ENCODE measurements around the gene CAMTA1.

The CAMTA1 gene

GRCh38 chr1:7467476-7468175 is 682.4 kb downstream of the CAMTA1 start:
- no peak overlapping the region for H3K9ac ChIP-seq (ENCODE audit: low read depth, low read length)
- no peaks in the 10 kb centered on the region for H3K27me3 ChIP-seq (ENCODE audit: insufficient read depth, low read length)
- no peaks in the 10 kb centered on the region for H3K4me1 ChIP-seq (ENCODE audit: insufficient read depth, low read length)
- no peak overlapping the region for H3K4me3 ChIP-seq (ENCODE audit: low read length)
- H3K27ac ChIP-seq (ENCODE audit: low read depth, low read length): no peak overlapping the region
- H3K36me3 ChIP-seq (ENCODE audit: insufficient read depth, low read length): no peaks in the 10 kb centered on the region
- no peaks in the 10 kb centered on the region for H3K9me3 ChIP-seq (ENCODE audit: insufficient read depth, low read depth, low read length)
- WGBS: 94% methylated on average over 27 of the region's 27 CpGs

- no peak overlapping the region for H3K27ac ChIP-seq (ENCODE audit: low read depth, low read length)
- WGBS: 89% methylated on average over 9 of the region's 9 CpGs
- no peak overlapping the region for H3K4me3 ChIP-seq (ENCODE audit: low read length)
- H3K9me3 ChIP-seq (ENCODE audit: insufficient read depth, low read depth, low read length): no peaks in the 10 kb centered on the region
- H3K9ac ChIP-seq (ENCODE audit: low read depth, low read length): no peak overlapping the region
- H3K27me3 ChIP-seq (ENCODE audit: insufficient read depth, low read length): no peaks in the 10 kb centered on the region
- H3K4me1 ChIP-seq (ENCODE audit: insufficient read depth, low read length): no peaks in the 10 kb centered on the region
- H3K36me3 ChIP-seq (ENCODE audit: insufficient read depth, low read length): no peaks in the 10 kb centered on the region
Observed at GRCh38 chr1:7468248-7468647, 683.0 kb downstream of the CAMTA1 start.

GRCh38 chr1:7469255-7469938 is 684.1 kb downstream of the CAMTA1 start:
- Histone ChIP-seq H3K4me3 (ENCODE audit: low read length) (no peak overlapping the region), H3K27me3 (ENCODE audit: insufficient read depth, low read length) (no peaks in the 10 kb centered on the region), H3K4me1 (ENCODE audit: insufficient read depth, low read length) (no peaks in the 10 kb centered on the region), H3K9me3 (ENCODE audit: insufficient read depth, low read depth, low read length) (no peaks in the 10 kb centered on the region), H3K9ac (ENCODE audit: low read depth, low read length) (no peak overlapping the region), H3K27ac (ENCODE audit: low read depth, low read length) (no peak overlapping the region), H3K36me3 (ENCODE audit: insufficient read depth, low read length) (no peaks in the 10 kb centered on the region)
- 90% methylated on average over 13 of the region's 13 CpGs for WGBS

GRCh38 chr1:7470904-7471638 is 685.8 kb downstream of the CAMTA1 start:
- H3K36me3 ChIP-seq (ENCODE audit: insufficient read depth, low read length): no peaks in the 10 kb centered on the region
- H3K4me1 ChIP-seq (ENCODE audit: insufficient read depth, low read length): no peaks in the 10 kb centered on the region
- 88% methylated on average over 12 of the region's 12 CpGs for WGBS
- H3K9ac ChIP-seq (ENCODE audit: low read depth, low read length): no peak overlapping the region
- no peak overlapping the region for H3K4me3 ChIP-seq (ENCODE audit: low read length)
- no peak overlapping the region for H3K27ac ChIP-seq (ENCODE audit: low read depth, low read length)
- H3K9me3 ChIP-seq (ENCODE audit: insufficient read depth, low read depth, low read length): no peaks in the 10 kb centered on the region
- H3K27me3 ChIP-seq (ENCODE audit: insufficient read depth, low read length): no peaks in the 10 kb centered on the region

- Histone ChIP-seq H3K9me3 (ENCODE audit: insufficient read depth, low read depth, low read length) (no peaks in the 10 kb centered on the region), H3K4me3 (ENCODE audit: low read length) (no peak overlapping the region), H3K27ac (ENCODE audit: low read depth, low read length) (no peak overlapping the region), H3K9ac (ENCODE audit: low read depth, low read length) (no peak overlapping the region), H3K36me3 (ENCODE audit: insufficient read depth, low read length) (no peaks in the 10 kb centered on the region), H3K27me3 (ENCODE audit: insufficient read depth, low read length) (no peaks in the 10 kb centered on the region), H3K4me1 (ENCODE audit: insufficient read depth, low read length) (no peaks in the 10 kb centered on the region)
- 79% methylated on average over 14 of the region's 14 CpGs for WGBS
Observed at GRCh38 chr1:7471836-7472235, 686.6 kb downstream of the CAMTA1 start.

- Histone ChIP-seq H3K9ac (ENCODE audit: low read depth, low read length) (no peak overlapping the region), H3K36me3 (ENCODE audit: insufficient read depth, low read length) (no peaks in the 10 kb centered on the region), H3K9me3 (ENCODE audit: insufficient read depth, low read depth, low read length) (no peaks in the 10 kb centered on the region), H3K4me3 (ENCODE audit: low read length) (no peak overlapping the region), H3K27me3 (ENCODE audit: insufficient read depth, low read length) (no peaks in the 10 kb centered on the region), H3K27ac (ENCODE audit: low read depth, low read length) (no peak overlapping the region), H3K4me1 (ENCODE audit: insufficient read depth, low read length) (0 out of 2 replicates have a peak, but pooled peaks cover 3% of the 10 kb centered on the region)
- 91% methylated on average over 13 of the region's 13 CpGs for WGBS
Observed at GRCh38 chr1:7473223-7474142, 688.2 kb downstream of the CAMTA1 start.

GRCh38 chr1:7474143-7474490 is 688.9 kb downstream of the CAMTA1 start:
- no peaks in the 10 kb centered on the region for H3K27me3 ChIP-seq (ENCODE audit: insufficient read depth, low read length)
- 0 out of 2 replicates have a peak, but pooled peaks cover 3% of the 10 kb centered on the region for H3K4me1 ChIP-seq (ENCODE audit: insufficient read depth, low read length)
- H3K9ac ChIP-seq (ENCODE audit: low read depth, low read length): no peak overlapping the region
- H3K4me3 ChIP-seq (ENCODE audit: low read length): no peak overlapping the region
- no peaks in the 10 kb centered on the region for H3K36me3 ChIP-seq (ENCODE audit: insufficient read depth, low read length)
- H3K27ac ChIP-seq (ENCODE audit: low read depth, low read length): no peak overlapping the region
- H3K9me3 ChIP-seq (ENCODE audit: insufficient read depth, low read depth, low read length): no peaks in the 10 kb centered on the region
- 92% methylated on average over 3 of the region's 3 CpGs for WGBS

GRCh38 chr1:7474786-7475502 is 689.7 kb downstream of the CAMTA1 start:
- no peaks in the 10 kb centered on the region for H3K36me3 ChIP-seq (ENCODE audit: insufficient read depth, low read length)
- H3K4me1 ChIP-seq (ENCODE audit: insufficient read depth, low read length): 0 out of 2 replicates have a peak, but pooled peaks cover 3% of the 10 kb centered on the region
- no peaks in the 10 kb centered on the region for H3K27me3 ChIP-seq (ENCODE audit: insufficient read depth, low read length)
- no peaks in the 10 kb centered on the region for H3K9me3 ChIP-seq (ENCODE audit: insufficient read depth, low read depth, low read length)
- H3K9ac ChIP-seq (ENCODE audit: low read depth, low read length): no peak overlapping the region
- H3K27ac ChIP-seq (ENCODE audit: low read depth, low read length): no peak overlapping the region
- H3K4me3 ChIP-seq (ENCODE audit: low read length): no peak overlapping the region
- WGBS: 90% methylated on average over 13 of the region's 13 CpGs

- Histone ChIP-seq H3K36me3 (ENCODE audit: insufficient read depth, low read length) (no peaks in the 10 kb centered on the region), H3K4me1 (ENCODE audit: insufficient read depth, low read length) (0 out of 2 replicates have a peak, but pooled peaks cover 3% of the 10 kb centered on the region), H3K27me3 (ENCODE audit: insufficient read depth, low read length) (no peaks in the 10 kb centered on the region), H3K4me3 (ENCODE audit: low read length) (no peak overlapping the region), H3K9me3 (ENCODE audit: insufficient read depth, low read depth, low read length) (no peaks in the 10 kb centered on the region), H3K27ac (ENCODE audit: low read depth, low read length) (no peak overlapping the region), H3K9ac (ENCODE audit: low read depth, low read length) (no peak overlapping the region)
- WGBS: 91% methylated on average over 5 of the region's 5 CpGs
Observed at GRCh38 chr1:7475691-7476090, 690.4 kb downstream of the CAMTA1 start.

- H3K9ac ChIP-seq (ENCODE audit: low read depth, low read length): no peak overlapping the region
- no peaks in the 10 kb centered on the region for H3K27me3 ChIP-seq (ENCODE audit: insufficient read depth, low read length)
- no peaks in the 10 kb centered on the region for H3K9me3 ChIP-seq (ENCODE audit: insufficient read depth, low read depth, low read length)
- no peak overlapping the region for H3K4me3 ChIP-seq (ENCODE audit: low read length)
- H3K4me1 ChIP-seq (ENCODE audit: insufficient read depth, low read length): 0 out of 2 replicates have a peak, but pooled peaks cover 3% of the 10 kb centered on the region
- no peak overlapping the region for H3K27ac ChIP-seq (ENCODE audit: low read depth, low read length)
- H3K36me3 ChIP-seq (ENCODE audit: insufficient read depth, low read length): no peaks in the 10 kb centered on the region
- 98% methylated on average over 2 of the region's 2 CpGs for whole genome bisulfite sequencing
Observed at GRCh38 chr1:7476402-7476801, 691.1 kb downstream of the CAMTA1 start.
